ENCODE results near the gene RPL10A. TPM values are rescaled to one million over a fixed set of nuclear protein-coding genes. Genes with fewer than 3 reads are reported as not detected.
A peak's percentile ranks its signal among the peaks of the same experiment; 100 is the strongest.

The RPL10A gene
- total RNA-seq, 4 donors from 2014 or later, result 347 to 1,065 (median 530) TPM

- DNase-seq, result no peak
- H3K36me3 ChIP-seq, result peaks cover 0 to 42% (median 0%) of the 10 kb centered on the region in 3 donors
- TF ChIP-seq, protein P1, sequence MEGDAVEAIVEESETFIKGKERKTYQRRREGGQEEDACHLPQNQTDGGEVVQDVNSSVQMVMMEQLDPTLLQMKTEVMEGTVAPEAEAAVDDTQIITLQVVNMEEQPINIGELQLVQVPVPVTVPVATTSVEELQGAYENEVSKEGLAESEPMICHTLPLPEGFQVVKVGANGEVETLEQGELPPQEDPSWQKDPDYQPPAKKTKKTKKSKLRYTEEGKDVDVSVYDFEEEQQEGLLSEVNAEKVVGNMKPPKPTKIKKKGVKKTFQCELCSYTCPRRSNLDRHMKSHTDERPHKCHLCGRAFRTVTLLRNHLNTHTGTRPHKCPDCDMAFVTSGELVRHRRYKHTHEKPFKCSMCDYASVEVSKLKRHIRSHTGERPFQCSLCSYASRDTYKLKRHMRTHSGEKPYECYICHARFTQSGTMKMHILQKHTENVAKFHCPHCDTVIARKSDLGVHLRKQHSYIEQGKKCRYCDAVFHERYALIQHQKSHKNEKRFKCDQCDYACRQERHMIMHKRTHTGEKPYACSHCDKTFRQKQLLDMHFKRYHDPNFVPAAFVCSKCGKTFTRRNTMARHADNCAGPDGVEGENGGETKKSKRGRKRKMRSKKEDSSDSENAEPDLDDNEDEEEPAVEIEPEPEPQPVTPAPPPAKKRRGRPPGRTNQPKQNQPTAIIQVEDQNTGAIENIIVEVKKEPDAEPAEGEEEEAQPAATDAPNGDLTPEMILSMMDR (IDR thresholded peaks at IDR 0.05), result no peak
- TF ChIP-seq POLR2A (IDR thresholded peaks at IDR 0.05), result no peak
Measured at GRCh38 chr6:35469751-35470662, 1.8 kb downstream of the RPL10A start.

DNA sequence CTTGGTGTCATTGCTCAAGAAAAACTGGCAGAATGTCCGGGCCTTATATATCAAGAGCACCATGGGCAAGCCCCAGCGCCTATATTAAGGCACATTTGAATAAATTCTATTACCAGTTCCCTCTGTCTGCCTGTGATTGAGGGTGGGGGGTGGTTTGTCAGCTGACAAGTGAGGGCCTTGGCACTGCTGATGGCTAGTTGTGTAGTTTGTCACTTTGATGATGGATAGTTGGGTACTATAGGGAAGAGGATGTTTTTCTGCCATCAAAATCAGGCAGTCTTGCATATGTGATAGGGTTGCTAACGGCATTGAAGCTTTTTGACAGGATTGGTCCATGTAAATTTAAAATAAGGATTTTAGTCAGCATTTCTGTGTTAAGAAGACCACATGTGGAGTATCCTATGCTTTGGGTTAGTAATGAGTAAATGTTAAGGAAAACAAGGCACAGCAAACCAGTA lies 2.5 kb downstream of the RPL10A start:
- H3K4me3 ChIP-seq, result no peak overlapping the region
- H3K27me3 ChIP-seq, result no peaks in the 10 kb centered on the region
- H3K36me3 ChIP-seq, result peaks cover 0 to 49% (median 0%) of the 10 kb centered on the region in 3 donors
- H3K9me3 ChIP-seq, result no peaks in the 10 kb centered on the region
- TF ChIP-seq POLR2A (IDR thresholded peaks at IDR 0.05), result no peak
- TF ChIP-seq, protein P1 (IDR thresholded peaks at IDR 0.05), result no peak
- H3K27ac ChIP-seq, result peak overlapping the region in 3 of 4 donors; percentile 46 to 94 (median 87)
- peaks cover 0 to 43% (median 3%) of the 10 kb centered on the region in 4 donors for H3K4me1 ChIP-seq
- no peak for DNase-seq

More at GRCh38 chr6:35469751-35470662, 1.8 kb downstream of the RPL10A start:
- Histone ChIP-seq H3K9me3 (no peaks in the 10 kb centered on the region), H3K27ac (peak overlapping the region; percentile 80 to 94 (median 90)), H3K4me1 (peaks cover 0 to 43% (median 3%) of the 10 kb centered on the region in 4 donors), H3K27me3 (no peaks in the 10 kb centered on the region), H3K4me3 (peak overlapping the region; percentile 55 to 86 (median 73))

DNA sequence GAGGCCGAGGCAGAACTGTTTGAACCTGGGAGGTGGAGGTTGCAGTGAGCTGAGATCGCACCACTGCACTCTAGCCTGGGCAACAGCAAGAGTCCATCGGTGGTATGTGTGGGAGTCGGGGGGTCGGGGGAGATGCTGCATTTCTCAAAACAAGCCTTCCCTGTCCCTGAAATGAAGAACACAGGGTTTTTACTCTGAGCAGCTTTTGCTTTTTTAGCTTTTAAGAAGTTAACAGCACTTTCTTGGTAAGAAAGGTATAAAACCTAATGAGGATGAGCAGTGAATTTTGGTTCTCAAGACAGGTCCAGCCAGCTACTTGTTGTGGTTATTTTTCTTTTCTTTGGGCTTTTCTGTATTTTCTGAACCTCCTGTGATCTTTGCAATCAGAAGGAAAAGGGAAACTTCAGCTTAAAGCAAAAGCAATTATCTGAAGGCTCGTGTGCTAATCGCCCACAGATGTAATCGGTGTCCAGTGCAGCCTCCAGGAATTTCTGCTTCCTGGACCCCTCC lies 3.7 kb downstream of the RPL10A start:
- DNase-seq, result no peak
- H3K9me3 ChIP-seq, result no peaks in the 10 kb centered on the region
- H3K4me1 ChIP-seq, result peaks cover 0 to 43% (median 3%) of the 10 kb centered on the region in 4 donors
- peak overlapping the region in 2 of 4 donors; percentile 9 to 46 for H3K27ac ChIP-seq
- TF ChIP-seq, protein P1 (IDR thresholded peaks at IDR 0.05), result no peak
- no peak for TF ChIP-seq POLR2A (IDR thresholded peaks at IDR 0.05)
- H3K4me3 ChIP-seq, result no peak overlapping the region
- peaks cover 0 to 58% (median 0%) of the 10 kb centered on the region in 3 donors for H3K36me3 ChIP-seq
- no peaks in the 10 kb centered on the region for H3K27me3 ChIP-seq

- Histone ChIP-seq H3K36me3 (peaks cover 0 to 70% (median 0%) of the 10 kb centered on the region in 3 donors), H3K27ac (no peak overlapping the region), H3K4me1 (peaks cover 0 to 37% (median 3%) of the 10 kb centered on the region in 4 donors), H3K9me3 (no peaks in the 10 kb centered on the region), H3K4me3 (no peak overlapping the region), H3K27me3 (no peaks in the 10 kb centered on the region)
- no peak for DNase-seq
- TF ChIP-seq POLR2A (IDR thresholded peaks at IDR 0.05), result no peak
- TF ChIP-seq, protein P1 (IDR thresholded peaks at IDR 0.05), result no peak
Measured at GRCh38 chr6:35473075-35473849, 5.1 kb downstream of the RPL10A start.

DNA sequence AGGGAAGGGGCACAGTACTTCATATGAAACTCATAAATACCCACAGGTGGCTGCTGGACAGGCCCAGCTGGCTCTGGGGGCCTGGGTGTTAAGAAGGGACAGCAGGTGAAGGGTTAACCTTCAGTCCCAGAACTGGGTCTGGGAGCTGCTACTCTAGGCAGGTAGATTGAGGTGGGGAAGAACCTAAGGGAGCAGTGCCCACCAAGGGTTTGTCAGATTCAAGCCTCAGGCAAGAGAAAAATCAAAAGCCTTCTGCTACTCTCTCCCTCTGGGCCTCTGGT lies 5.6 kb downstream of the RPL10A start:
- no peak overlapping the region for H3K27ac ChIP-seq
- no peak for DNase-seq
- H3K27me3 ChIP-seq, result no peaks in the 10 kb centered on the region
- peaks cover 0 to 73% (median 0%) of the 10 kb centered on the region in 3 donors for H3K36me3 ChIP-seq
- TF ChIP-seq POLR2A (IDR thresholded peaks at IDR 0.05), result no peak
- TF ChIP-seq, protein P1 (IDR thresholded peaks at IDR 0.05), result no peak
- H3K4me3 ChIP-seq, result no peak overlapping the region
- H3K4me1 ChIP-seq, result peaks cover 0 to 37% (median 3%) of the 10 kb centered on the region in 4 donors
- H3K9me3 ChIP-seq, result no peaks in the 10 kb centered on the region
